SK-N-SH treated with all-trans-retinoic acid at 6 μM for 48 hours (cell line): ENCODE results near the gene HOXB1.

Experiments
- ATAC-seq: fragments of 200-7000 bp; cut with Tn5 transposase; 3 replicates; pipeline ENCODE4 v1.9.1; 2020; ENCODE audit warnings: mild to moderate bottlenecking, moderate library complexity
- ARNTL ChIP-seq: fragments of 450-650 bp; formaldehyde crosslinking; IDR thresholded peaks from 2 replicates; pipeline ENCODE4 v1.5.0; 2020; ENCODE audit warnings: low read depth, mild to moderate bottlenecking, moderate library complexity, borderline replicate concordance
- BACH2 ChIP-seq: fragments of 250-450 bp; sonication (Bioruptor Pico); IDR thresholded peaks from 2 replicates; pipeline ENCODE4 v1.9.0; 2021; ENCODE audit warnings: mild to moderate bottlenecking, borderline replicate concordance
- CREB5 ChIP-seq: fragments of 250-450 bp; sonication (Bioruptor Pico); IDR thresholded peaks from 2 replicates; pipeline ENCODE4 v1.5.1; 2020; ENCODE audit warnings: low read depth, mild to moderate bottlenecking, moderate library complexity
- CSDC2 ChIP-seq: fragments of 250-450 bp; sonication (Bioruptor Pico); IDR thresholded peaks from 2 replicates; pipeline ENCODE4 v1.5.0; 2020; ENCODE audit warnings: mild to moderate bottlenecking, moderate library complexity
- ESRRG ChIP-seq: fragments of 250-450 bp; sonication (Bioruptor Pico); IDR thresholded peaks from 2 replicates; pipeline ENCODE4 v1.6.1; 2021; ENCODE audit warnings: mild to moderate bottlenecking
- GLIS3 ChIP-seq: fragments of 250-450 bp; sonication (Bioruptor Pico); IDR thresholded peaks from 2 replicates; pipeline ENCODE4 v1.5.0; 2020; ENCODE audit warnings: mild to moderate bottlenecking, moderate library complexity
- PPARA ChIP-seq: fragments of 250-450 bp; sonication (Bioruptor Pico); IDR thresholded peaks from 2 replicates; pipeline ENCODE4 v1.5.0; 2020; ENCODE audit warnings: mild to moderate bottlenecking, borderline replicate concordance
- RARB ChIP-seq: fragments of 250-450 bp; sonication (Bioruptor Pico); IDR thresholded peaks from 2 replicates; pipeline ENCODE4 v1.8.0; 2021; ENCODE audit warnings: mild to moderate bottlenecking, moderate library complexity
- TCF4 ChIP-seq: fragments of 250-450 bp; sonication (Bioruptor Pico); IDR thresholded peaks from 2 replicates; pipeline ENCODE4 v1.8.0; 2021; ENCODE audit warnings: mild to moderate bottlenecking, moderate library complexity, borderline replicate concordance
- TOX ChIP-seq: fragments of 250-450 bp; sonication (Bioruptor Pico); IDR thresholded peaks from 2 replicates; pipeline ENCODE4 v1.8.0; 2021; ENCODE audit warnings: mild to moderate bottlenecking, moderate library complexity, borderline replicate concordance
- TSHZ2 ChIP-seq: fragments of 250-450 bp; sonication (Bioruptor Pico); IDR thresholded peaks from 2 replicates; pipeline ENCODE4 v1.5.0; 2020; ENCODE audit warnings: mild to moderate bottlenecking, moderate library complexity
- ZC3H10 ChIP-seq: fragments of 250-450 bp; sonication (Bioruptor Pico); IDR thresholded peaks from 2 replicates; pipeline ENCODE4 v1.5.1; 2021; ENCODE audit warnings: mild to moderate bottlenecking, moderate library complexity
- ZFP3 ChIP-seq: fragments of 250-450 bp; sonication (Bioruptor Pico); IDR thresholded peaks from 2 replicates; pipeline ENCODE4 v1.5.0; 2020; ENCODE audit warnings: mild to moderate bottlenecking, moderate library complexity
- ZFP30 ChIP-seq: fragments of 450-650 bp; formaldehyde crosslinking; IDR thresholded peaks from 2 replicates; pipeline ENCODE4 v1.5.0; 2022; ENCODE audit warnings: mild to moderate bottlenecking, moderate library complexity
- ZNF565 ChIP-seq: fragments of 450-650 bp; formaldehyde crosslinking; conservative IDR thresholded peaks from 2 replicates; pipeline ENCODE4 v1.5.0; 2020; ENCODE audit warnings: low read depth, mild to moderate bottlenecking, moderate library complexity
- ZNF8 ChIP-seq: fragments of 450-650 bp; formaldehyde crosslinking; IDR thresholded peaks from 2 replicates; pipeline ENCODE4 v1.5.0; 2020; ENCODE audit warnings: mild to moderate bottlenecking, moderate library complexity
- TF ChIP-seq, protein P1 (sequence below): fragments of 250-450 bp; sonication (Bioruptor Pico); IDR thresholded peaks from 2 replicates; pipeline ENCODE4 v1.8.0; 2021; ENCODE audit warnings: low read depth, mild to moderate bottlenecking, moderate library complexity, borderline replicate concordance
- TF ChIP-seq, protein P2 (sequence below): fragments of 250-450 bp; sonication (Bioruptor Pico); IDR thresholded peaks from 2 replicates; pipeline ENCODE4 v1.8.0; 2020; ENCODE audit warnings: mild to moderate bottlenecking, moderate library complexity, borderline replicate concordance
- TF ChIP-seq, protein P3 (sequence below): fragments of 250-450 bp; sonication (Bioruptor Pico); IDR thresholded peaks from 2 replicates; pipeline ENCODE4 v1.5.1; 2021; ENCODE audit warnings: mild to moderate bottlenecking, moderate library complexity

Gene HOXB1

GRCh38 chr17:48575066-48575582 lies 44.3 kb upstream of the HOXB1 start:
- no peak for TF ChIP-seq TCF4 (CRISPR knock-in tag)
- no peak for TF ChIP-seq ZFP3
- TF ChIP-seq, all 23 proteins: peak for 0
- no peak for ATAC-seq

DNA sequence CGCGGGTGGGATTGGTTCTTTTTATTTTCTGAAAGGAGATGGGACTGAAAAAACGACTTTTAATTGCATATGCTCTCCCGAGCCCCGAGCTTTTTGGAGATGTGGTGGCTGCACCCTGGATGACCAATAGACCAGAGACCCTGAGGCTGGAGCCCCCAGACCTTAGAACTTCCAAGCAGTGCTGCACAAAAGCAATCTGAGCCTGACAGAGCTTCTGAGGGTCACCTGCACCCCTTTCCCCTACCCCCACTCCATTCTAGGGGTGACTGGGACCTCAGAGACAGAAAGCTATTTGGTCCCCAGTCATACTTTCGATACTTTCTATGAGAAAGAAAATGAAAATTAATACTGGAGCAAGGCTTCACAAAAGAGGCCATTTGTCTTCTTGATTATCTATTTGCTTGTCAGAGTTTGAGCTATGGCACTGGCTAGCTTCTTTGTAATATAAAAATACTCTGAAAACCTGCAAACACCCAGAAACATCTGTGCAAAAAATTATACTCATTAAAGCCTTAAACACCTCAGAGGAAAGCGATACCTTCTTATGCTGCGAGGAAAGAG lies 43.8 kb upstream of the HOXB1 start:
- no peak for TF ChIP-seq RARB (CRISPR knock-in tag)
- TF ChIP-seq TCF4 (CRISPR knock-in tag), result no peak
- TF ChIP-seq TSHZ2 (CRISPR knock-in tag), result no peak
- TF ChIP-seq ZC3H10, result no peak
- TF ChIP-seq GLIS3 (CRISPR knock-in tag), result no peak
- TF ChIP-seq ZFP30, result no peak
- TF ChIP-seq ZFP3, result no peak
- no peak for ATAC-seq

DNA sequence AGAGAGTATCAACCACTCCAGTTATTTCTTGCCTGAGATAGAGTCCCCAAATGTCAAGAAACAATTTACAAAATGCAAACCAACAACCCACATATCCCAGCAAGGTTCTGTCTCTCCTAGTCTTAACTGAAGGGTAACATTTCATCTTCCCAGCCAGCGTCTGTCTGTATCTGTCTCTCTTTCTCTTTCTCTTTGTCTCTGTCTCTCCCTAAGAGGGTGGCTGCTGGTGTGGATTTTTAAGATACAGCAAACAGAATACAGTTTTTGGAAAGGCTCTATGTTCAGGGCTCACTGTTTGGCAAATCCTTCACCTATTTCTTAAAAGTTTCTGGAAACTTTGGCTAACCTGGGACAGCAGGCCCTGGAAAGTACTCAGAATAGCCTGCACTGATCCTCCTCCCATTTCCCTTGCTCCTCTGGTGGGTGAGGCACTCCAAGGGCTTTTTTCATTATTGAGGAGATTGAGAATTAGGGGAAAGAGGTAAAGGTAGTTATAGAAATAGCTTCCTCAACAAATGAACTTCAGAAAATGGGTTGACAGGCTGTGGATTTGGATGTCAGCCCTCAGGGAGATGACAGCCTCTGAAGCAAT lies 41.1 kb upstream of the HOXB1 start:
- TF ChIP-seq ZFP3 (no peak), ZFP30 (no peak), ESRRG (no peak), ZNF565 (CRISPR knock-in tag) (no peak), TCF4 (CRISPR knock-in tag) (no peak), ZNF8 (CRISPR knock-in tag) (no peak), ARNTL (no peak), ZC3H10 (no peak), CREB5 (CRISPR knock-in tag) (no peak), BACH2 (CRISPR knock-in tag) (no peak), PPARA (CRISPR knock-in tag) (no peak), TOX (CRISPR knock-in tag) (no peak), CSDC2 (CRISPR knock-in tag) (no peak), GLIS3 (CRISPR knock-in tag) (no peak)
- TF ChIP-seq, protein P1, sequence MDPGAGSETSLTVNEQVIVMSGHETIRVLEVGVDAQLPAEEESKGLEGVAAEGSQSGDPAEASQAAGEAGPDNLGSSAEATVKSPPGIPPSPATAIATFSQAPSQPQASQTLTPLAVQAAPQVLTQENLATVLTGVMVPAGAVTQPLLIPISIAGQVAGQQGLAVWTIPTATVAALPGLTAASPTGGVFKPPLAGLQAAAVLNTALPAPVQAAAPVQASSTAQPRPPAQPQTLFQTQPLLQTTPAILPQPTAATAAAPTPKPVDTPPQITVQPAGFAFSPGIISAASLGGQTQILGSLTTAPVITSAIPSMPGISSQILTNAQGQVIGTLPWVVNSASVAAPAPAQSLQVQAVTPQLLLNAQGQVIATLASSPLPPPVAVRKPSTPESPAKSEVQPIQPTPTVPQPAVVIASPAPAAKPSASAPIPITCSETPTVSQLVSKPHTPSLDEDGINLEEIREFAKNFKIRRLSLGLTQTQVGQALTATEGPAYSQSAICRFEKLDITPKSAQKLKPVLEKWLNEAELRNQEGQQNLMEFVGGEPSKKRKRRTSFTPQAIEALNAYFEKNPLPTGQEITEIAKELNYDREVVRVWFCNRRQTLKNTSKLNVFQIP (CRISPR knock-in tag), result no peak
- TF ChIP-seq, protein P2, sequence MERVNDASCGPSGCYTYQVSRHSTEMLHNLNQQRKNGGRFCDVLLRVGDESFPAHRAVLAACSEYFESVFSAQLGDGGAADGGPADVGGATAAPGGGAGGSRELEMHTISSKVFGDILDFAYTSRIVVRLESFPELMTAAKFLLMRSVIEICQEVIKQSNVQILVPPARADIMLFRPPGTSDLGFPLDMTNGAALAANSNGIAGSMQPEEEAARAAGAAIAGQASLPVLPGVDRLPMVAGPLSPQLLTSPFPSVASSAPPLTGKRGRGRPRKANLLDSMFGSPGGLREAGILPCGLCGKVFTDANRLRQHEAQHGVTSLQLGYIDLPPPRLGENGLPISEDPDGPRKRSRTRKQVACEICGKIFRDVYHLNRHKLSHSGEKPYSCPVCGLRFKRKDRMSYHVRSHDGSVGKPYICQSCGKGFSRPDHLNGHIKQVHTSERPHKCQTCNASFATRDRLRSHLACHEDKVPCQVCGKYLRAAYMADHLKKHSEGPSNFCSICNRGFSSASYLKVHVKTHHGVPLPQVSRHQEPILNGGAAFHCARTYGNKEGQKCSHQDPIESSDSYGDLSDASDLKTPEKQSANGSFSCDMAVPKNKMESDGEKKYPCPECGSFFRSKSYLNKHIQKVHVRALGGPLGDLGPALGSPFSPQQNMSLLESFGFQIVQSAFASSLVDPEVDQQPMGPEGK (CRISPR knock-in tag), result no peak
- TF ChIP-seq, protein P3, sequence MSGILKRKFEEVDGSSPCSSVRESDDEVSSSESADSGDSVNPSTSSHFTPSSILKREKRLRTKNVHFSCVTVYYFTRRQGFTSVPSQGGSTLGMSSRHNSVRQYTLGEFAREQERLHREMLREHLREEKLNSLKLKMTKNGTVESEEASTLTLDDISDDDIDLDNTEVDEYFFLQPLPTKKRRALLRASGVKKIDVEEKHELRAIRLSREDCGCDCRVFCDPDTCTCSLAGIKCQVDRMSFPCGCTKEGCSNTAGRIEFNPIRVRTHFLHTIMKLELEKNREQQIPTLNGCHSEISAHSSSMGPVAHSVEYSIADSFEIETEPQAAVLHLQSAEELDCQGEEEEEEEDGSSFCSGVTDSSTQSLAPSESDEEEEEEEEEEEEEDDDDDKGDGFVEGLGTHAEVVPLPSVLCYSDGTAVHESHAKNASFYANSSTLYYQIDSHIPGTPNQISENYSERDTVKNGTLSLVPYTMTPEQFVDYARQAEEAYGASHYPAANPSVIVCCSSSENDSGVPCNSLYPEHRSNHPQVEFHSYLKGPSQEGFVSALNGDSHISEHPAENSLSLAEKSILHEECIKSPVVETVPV (CRISPR knock-in tag), result no peak
- no peak for ATAC-seq
